CD4-positive, alpha-beta T cell (primary cell): ENCODE data around the gene MAP7D2. TPM values are rescaled to one million over a fixed set of nuclear protein-coding genes. Genes with fewer than 3 reads are reported as not detected.

ENCODE experiments used
- ATAC-seq: fragments of 200-7000 bp; cut with Tn5 transposase; one replicate; pipeline ENCODE4 v1.10.0; 2022; ENCODE audit warnings: mild to moderate bottlenecking; ENCODE audit not compliant: poor library complexity
- CTCF ChIA-PET: fragments of 350-600 bp; sonication (Branson Sonifier 250); formaldehyde crosslinking; loops from one replicate; lab custom pipeline; 2021; ENCODE audit warnings: antibody characterized with exemption, inconsistent platforms; lab: Charles Lee
- POLR2A ChIA-PET: fragments of 350-600 bp; sonication (Branson Sonifier 250); formaldehyde crosslinking; loops from one replicate; lab custom pipeline; 2021; ENCODE audit warnings: antibody characterized with exemption, inconsistent platforms; lab: Charles Lee
- DNase-seq, 14 experiments: peaks; one replicate each; pipeline ENCODE4 v3.0.0-alpha.2; 2013 to 2020; ENCODE audit warnings: mixed read lengths in 2 of 14
- H3K27ac ChIP-seq, 2 donors: one replicate each; pipeline versions ENCODE4 v1.5.1 to v1.7.0; 2013; ENCODE audit warnings: low read length in 2 of 2, low read depth in 1 of 2, mild to moderate bottlenecking in 1 of 2
- H3K27me3 ChIP-seq, 2 experiments: 1 replicate in 1 of 2; 2 replicates in 1 of 2; pipeline versions ENCODE4 v1.6.1 to v1.7.0; 2013; ENCODE audit warnings: low read length in 2 of 2, control low read depth in 1 of 2, mild to moderate bottlenecking in 1 of 2, moderate library complexity in 1 of 2; ENCODE audit not compliant: insufficient read depth in 2 of 2, control insufficient read depth in 1 of 2
- H3K36me3 ChIP-seq: one replicate; pipeline ENCODE4 v1.6.1; 2013; ENCODE audit warnings: low read length, control low read depth; ENCODE audit not compliant: insufficient read depth
- H3K4me1 ChIP-seq: one replicate; pipeline ENCODE4 v1.6.1; 2013; ENCODE audit warnings: low read length, control low read depth; ENCODE audit not compliant: insufficient read depth
- H3K4me3 ChIP-seq: one replicate; pipeline ENCODE4 v1.5.1; 2013; ENCODE audit warnings: mild to moderate bottlenecking, low read length, moderate library complexity
- H3K9me3 ChIP-seq, 2 experiments: 1 replicate in 1 of 2; 2 replicates in 1 of 2; pipeline versions ENCODE4 v1.6.1 to v1.7.0; 2013; ENCODE audit warnings: low read length in 2 of 2, mild to moderate bottlenecking in 2 of 2, control low read depth in 1 of 2, moderate library complexity in 1 of 2; ENCODE audit not compliant: control insufficient read depth in 1 of 2, insufficient read depth in 1 of 2
- H3K27ac Mint-ChIP-seq: one replicate; pipeline ENCODE4 v1.8.0; 2020; ENCODE audit warnings: mixed read lengths
- H3K27me3 Mint-ChIP-seq: one replicate; pipeline ENCODE4 v1.8.0; 2021; ENCODE audit warnings: mixed read lengths
- H3K36me3 Mint-ChIP-seq: one replicate; pipeline ENCODE4 v1.8.0; 2021; ENCODE audit warnings: low read depth, mixed read lengths
- H3K4me1 Mint-ChIP-seq: one replicate; pipeline ENCODE4 v1.8.0; 2021; ENCODE audit warnings: low read depth, mixed read lengths
- H3K4me3 Mint-ChIP-seq: one replicate; pipeline ENCODE4 v1.8.0; 2020; ENCODE audit warnings: mild to moderate bottlenecking, mixed read lengths
- H3K9me3 Mint-ChIP-seq: one replicate; pipeline ENCODE4 v1.8.0; 2020; ENCODE audit warnings: mixed read lengths
- intact Hi-C, 2 experiments: fragments of 100-400 bp; cut with DNase I in 1 of 2; cut with micrococcal nuclease in 1 of 2; formaldehyde crosslinking; loops; one replicate each; pipeline versions ENCODE4 v1.15.1 to v1.9.0; 2023 to 2025; cut with DNase I, micrococcal nuclease
- total RNA-seq, 174 experiments: library from RNA in 2 of 174; stranded (reverse) in 2 of 174; gene quantifications; one replicate each; pipeline ENCODE4 v1.2.3 and lab custom pipeline; 2021 to 2026
- TF ChIP-seq, protein P1 (sequence below): fragments of 200-600 bp; IDR thresholded peaks from one replicate; pipeline ENCODE4 v1.8.0; 2022; ENCODE audit warnings: antibody characterized with exemption, mild to moderate bottlenecking

The MAP7D2 gene
- total RNA-seq, 2 experiments from 2014 or later = 0.11 to 0.17 TPM

DNA sequence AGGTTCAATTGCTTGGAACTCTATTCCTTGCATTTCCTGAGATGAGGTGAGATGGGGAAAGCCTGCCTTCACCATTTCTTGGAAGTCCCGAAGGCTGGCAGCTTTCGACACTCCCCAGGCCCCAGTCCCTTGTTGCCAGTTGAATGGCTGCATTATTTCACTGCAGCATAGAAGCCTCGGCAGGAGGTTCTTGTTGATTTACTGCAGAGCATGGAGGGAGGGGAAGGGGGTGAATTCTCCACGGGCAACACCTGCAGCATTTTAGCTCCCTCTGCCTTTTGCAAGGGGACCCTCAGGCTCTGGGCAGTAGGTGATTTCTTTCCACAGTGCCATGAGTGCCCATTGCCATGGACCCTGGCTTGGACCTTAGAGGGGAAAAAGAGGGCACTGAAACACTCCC lies 115.1 kb downstream of the MAP7D2 start:
- Histone ChIP-seq H3K36me3 (no peaks in the 10 kb centered on the region), H3K9me3 (no peaks in the 10 kb centered on the region), H3K4me1 (no peaks in the 10 kb centered on the region), H3K4me3 (no peak overlapping the region), H3K27ac (no peak overlapping the region), H3K27me3 (no peaks in the 10 kb centered on the region)
- Mint-ChIP-seq H3K4me3 (no peak overlapping the region), H3K9me3 (no peaks in the 10 kb centered on the region), H3K36me3 (no peaks in the 10 kb centered on the region), H3K27ac (no peak overlapping the region), H3K27me3 (no peaks in the 10 kb centered on the region), H3K4me1 (no peaks in the 10 kb centered on the region)
- POLR2A ChIA-PET = no interaction called here
- no peak for ATAC-seq
- intact Hi-C loops = no loop called here
- TF ChIP-seq, protein P1, sequence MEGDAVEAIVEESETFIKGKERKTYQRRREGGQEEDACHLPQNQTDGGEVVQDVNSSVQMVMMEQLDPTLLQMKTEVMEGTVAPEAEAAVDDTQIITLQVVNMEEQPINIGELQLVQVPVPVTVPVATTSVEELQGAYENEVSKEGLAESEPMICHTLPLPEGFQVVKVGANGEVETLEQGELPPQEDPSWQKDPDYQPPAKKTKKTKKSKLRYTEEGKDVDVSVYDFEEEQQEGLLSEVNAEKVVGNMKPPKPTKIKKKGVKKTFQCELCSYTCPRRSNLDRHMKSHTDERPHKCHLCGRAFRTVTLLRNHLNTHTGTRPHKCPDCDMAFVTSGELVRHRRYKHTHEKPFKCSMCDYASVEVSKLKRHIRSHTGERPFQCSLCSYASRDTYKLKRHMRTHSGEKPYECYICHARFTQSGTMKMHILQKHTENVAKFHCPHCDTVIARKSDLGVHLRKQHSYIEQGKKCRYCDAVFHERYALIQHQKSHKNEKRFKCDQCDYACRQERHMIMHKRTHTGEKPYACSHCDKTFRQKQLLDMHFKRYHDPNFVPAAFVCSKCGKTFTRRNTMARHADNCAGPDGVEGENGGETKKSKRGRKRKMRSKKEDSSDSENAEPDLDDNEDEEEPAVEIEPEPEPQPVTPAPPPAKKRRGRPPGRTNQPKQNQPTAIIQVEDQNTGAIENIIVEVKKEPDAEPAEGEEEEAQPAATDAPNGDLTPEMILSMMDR = no peak
- DNase-seq = no peak
- CTCF ChIA-PET = no interaction called here

DNA sequence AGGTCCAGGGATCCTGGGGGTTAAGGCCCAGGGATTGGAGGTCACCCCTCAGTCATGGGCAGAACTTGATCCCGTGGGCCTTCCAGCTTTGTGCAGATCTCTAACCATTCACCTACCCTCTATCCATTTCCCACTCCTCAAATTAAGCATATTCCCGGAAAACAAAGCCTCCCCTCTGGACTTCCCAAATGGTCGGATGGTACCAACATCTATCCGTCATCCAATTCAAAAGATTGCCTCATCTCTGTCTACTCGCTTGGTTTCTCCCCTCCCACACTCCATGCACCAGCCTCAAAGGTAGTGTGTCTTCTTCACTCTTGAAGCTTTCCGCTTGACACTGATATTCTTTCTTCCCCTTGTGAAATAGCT lies 125.4 kb downstream of the MAP7D2 start:
- ChIA-PET CTCF (interaction anchor here (0.8 kb wide), 1 partner anchor 86 kb away, joined by 4 read pairs; no protein-coding TSS in a partner anchor), POLR2A (interaction anchor here (1.0 to 1.4 kb wide), 2 partner anchors 86 to 1566 kb away, joined by 3 read pairs; no protein-coding TSS in a partner anchor)
- Mint-ChIP-seq H3K4me3 (peak overlapping the region; percentile 97), H3K9me3 (no peaks in the 10 kb centered on the region), H3K27me3 (no peaks in the 10 kb centered on the region), H3K4me1 (peaks cover 21% of the 10 kb centered on the region), H3K36me3 (peaks cover 7% of the 10 kb centered on the region), H3K27ac (peak overlapping the region; percentile 83)
- Histone ChIP-seq H3K4me3 (peak overlapping the region; percentile 41), H3K9me3 (no peaks in the 10 kb centered on the region), H3K4me1 (peaks cover 9% of the 10 kb centered on the region), H3K27me3 (no peaks in the 10 kb centered on the region), H3K27ac (peak overlapping the region; percentile 13 to 56), H3K36me3 (no peaks in the 10 kb centered on the region)
- ATAC-seq = peak; percentile 47
- TF ChIP-seq, protein P1 = peak; percentile 19
- peak in 3 of 14 experiments; percentile 9 to 47 (median 16) for DNase-seq
- intact Hi-C loops = loop anchor here (2.0 to 10.0 kb wide), 6 partner anchors 87 to 619 kb away; no protein-coding TSS in a partner anchor

DNA sequence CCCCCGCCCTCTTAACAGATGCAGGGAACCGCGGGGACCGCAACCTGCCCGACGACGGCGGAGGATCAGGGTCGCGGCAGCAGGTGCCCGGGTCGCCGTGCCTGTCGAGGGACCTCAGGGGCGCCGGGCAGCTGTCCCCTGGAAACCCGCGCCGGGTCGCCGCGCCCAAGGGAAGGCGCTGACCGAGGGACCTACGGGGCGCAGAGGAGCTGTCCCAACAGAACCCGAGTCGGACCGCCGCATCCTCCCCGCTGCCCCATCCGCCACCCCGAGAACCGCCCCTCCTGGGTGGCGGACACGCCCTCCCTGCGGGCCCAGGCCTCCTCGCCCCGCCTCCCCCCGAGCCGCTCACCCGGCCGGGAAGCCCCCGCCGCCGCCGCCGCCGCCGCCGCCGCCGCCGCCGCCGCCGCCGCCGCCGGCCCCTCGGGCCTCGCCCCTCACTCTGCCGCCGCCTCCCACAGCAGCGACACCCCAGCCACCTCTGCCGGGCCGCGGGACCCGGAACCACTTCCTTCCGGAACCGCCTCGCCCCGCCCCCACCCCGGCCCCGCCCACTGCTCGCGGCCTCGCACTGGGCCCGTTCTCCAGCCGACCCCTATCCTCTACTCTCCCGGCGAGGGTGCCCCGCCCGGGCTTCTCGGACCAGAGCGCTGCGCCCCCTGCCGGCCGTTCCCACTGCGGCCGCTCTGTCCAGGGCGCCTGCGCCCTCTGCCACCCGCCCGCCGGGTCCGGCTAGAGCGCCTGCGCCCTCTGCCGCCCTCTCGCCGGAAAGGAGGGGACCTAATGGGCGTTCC lies 126.0 kb downstream of the MAP7D2 start, which contains the start of gene BCLAF3:
Gene BCLAF3 (minus strand): TSS at position 506 of the 794 bp plus-strand sequence. CDS start 20,797 bp downstream, outside the sequence.
- H3K4me1 ChIP-seq = peaks cover 9% of the 10 kb centered on the region
- no peaks in the 10 kb centered on the region for H3K36me3 ChIP-seq
- ATAC-seq (peak; percentile 74), DNase-seq (peak; percentile 62 to 91 (median 81))
- H3K27ac Mint-ChIP-seq = peak within 1 kb of the TSS; percentile 83
- intact Hi-C loops = loop anchor here (2.0 to 10.0 kb wide), 6 partner anchors 86 to 618 kb away; no protein-coding TSS in a partner anchor
- no peaks in the 10 kb centered on the region for H3K9me3 ChIP-seq
- H3K27me3 ChIP-seq = no peaks in the 10 kb centered on the region
- no peaks in the 10 kb centered on the region for H3K27me3 Mint-ChIP-seq
- H3K27ac ChIP-seq = peak within 1 kb of the TSS; percentile 13 to 56
- peak within 1 kb of the TSS; percentile 97 for H3K4me3 Mint-ChIP-seq
- CTCF ChIA-PET = no interaction called here
- peaks cover 23% of the 10 kb centered on the region for H3K4me1 Mint-ChIP-seq
- H3K36me3 Mint-ChIP-seq = peaks cover 9% of the 10 kb centered on the region
- POLR2A ChIA-PET = interaction anchor here (1.0 to 1.4 kb wide), 2 partner anchors 86 to 1566 kb away, joined by 3 read pairs; no protein-coding TSS in a partner anchor
- H3K9me3 Mint-ChIP-seq = no peaks in the 10 kb centered on the region
- peak within 1 kb of the TSS; percentile 57 for H3K4me3 ChIP-seq
- TF ChIP-seq, protein P1 = peak; percentile 59
